Astrocyte (in vitro differentiated cells and primary cell): ENCODE data around the gene RAPGEF2. TPM values are rescaled to one million over a fixed set of nuclear protein-coding genes. Genes with fewer than 3 reads are reported as not detected.

Experiments
- DNase-seq: peaks from one replicate; pipeline ENCODE4 v3.0.0-alpha.2; 2010; ENCODE audit warnings: low read depth
- FAIRE-seq: peaks from 2 replicates; lab custom pipeline; 2011; peaks lifted over from hg19 to GRCh38; lab: Jason Lieb, UNC
- H2AFZ ChIP-seq: 2 replicates; pipeline ENCODE4 v1.6.0; 2012; ENCODE audit warnings: low read depth, low read length, inconsistent platforms
- H3K27ac ChIP-seq: 2 replicates; pipeline ENCODE4 v1.5.1; 2011; ENCODE audit warnings: low read depth, low read length, inconsistent platforms
- H3K27me3 ChIP-seq: 2 replicates; pipeline ENCODE4 v1.6.0; 2011; ENCODE audit warnings: low read length, inconsistent platforms; ENCODE audit not compliant: insufficient read depth
- H3K36me3 ChIP-seq: 2 replicates; pipeline ENCODE4 v1.5.1; 2011; ENCODE audit warnings: low read length, inconsistent platforms; ENCODE audit not compliant: insufficient read depth
- H3K4me1 ChIP-seq: 2 replicates; pipeline ENCODE4 v1.5.1; 2011; ENCODE audit warnings: low read length, inconsistent platforms; ENCODE audit not compliant: insufficient read depth
- H3K4me2 ChIP-seq: 2 replicates; pipeline ENCODE4 v1.6.0; 2012; ENCODE audit warnings: low read length, inconsistent platforms
- H3K4me3 ChIP-seq: 2 replicates; pipeline ENCODE4 v1.5.1; 2011; ENCODE audit warnings: low read depth, mild to moderate bottlenecking, low read length, inconsistent platforms; ENCODE audit not compliant: insufficient read depth
- H3K79me2 ChIP-seq: 2 replicates; pipeline ENCODE4 v1.6.0; 2012; ENCODE audit warnings: mild to moderate bottlenecking, low read length, inconsistent platforms; ENCODE audit not compliant: insufficient read depth
- H3K9ac ChIP-seq: 2 replicates; pipeline ENCODE4 v1.6.0; 2012; ENCODE audit warnings: mild to moderate bottlenecking, low read length, inconsistent platforms
- H3K9me3 ChIP-seq: 2 replicates; pipeline ENCODE4 v1.5.1; 2012; ENCODE audit warnings: low read depth, mild to moderate bottlenecking, low read length, inconsistent platforms; ENCODE audit not compliant: insufficient read depth
- H4K20me1 ChIP-seq: 2 replicates; pipeline ENCODE4 v1.6.0; 2012; ENCODE audit warnings: low read length, inconsistent platforms; ENCODE audit not compliant: insufficient read depth
- H3K27ac Mint-ChIP-seq: one replicate; pipeline ENCODE4 v1.8.0; 2021; ENCODE audit warnings: mild to moderate bottlenecking, mixed read lengths; ENCODE audit not compliant: unreplicated experiment
- H3K27me3 Mint-ChIP-seq: one replicate; pipeline ENCODE4 v1.8.0; 2021; ENCODE audit warnings: low read depth, mixed read lengths; ENCODE audit not compliant: unreplicated experiment
- H3K36me3 Mint-ChIP-seq: one replicate; pipeline ENCODE4 v1.8.0; 2021; ENCODE audit warnings: low read depth, mixed read lengths; ENCODE audit not compliant: unreplicated experiment
- H3K4me1 Mint-ChIP-seq: one replicate; pipeline ENCODE4 v1.8.0; 2021; ENCODE audit warnings: low read depth, mixed read lengths; ENCODE audit not compliant: unreplicated experiment
- H3K4me3 Mint-ChIP-seq: one replicate; pipeline ENCODE4 v1.8.0; 2021; ENCODE audit warnings: mild to moderate bottlenecking, moderate library complexity, mixed read lengths; ENCODE audit not compliant: unreplicated experiment
- H3K9me3 Mint-ChIP-seq: one replicate; pipeline ENCODE4 v1.8.0; 2021; ENCODE audit warnings: mild to moderate bottlenecking, mixed read lengths; ENCODE audit not compliant: unreplicated experiment
- EZH2 ChIP-seq: IDR thresholded peaks from 2 replicates; pipeline ENCODE4 v1.6.1; 2012; ENCODE audit warnings: mild to moderate bottlenecking, low read length, inconsistent platforms; ENCODE audit not compliant: insufficient read depth
- total RNA-seq: library from RNA; stranded (reverse); gene quantifications from 2 replicates; pipeline ENCODE4 v1.2.1, GENCODE V29; 2021
- TF ChIP-seq, protein P1 (sequence below): IDR thresholded peaks from 2 replicates; pipeline ENCODE4 v1.5.1; 2011; ENCODE audit warnings: low read depth, mild to moderate bottlenecking, inconsistent platforms, low read length, moderate library complexity; ENCODE audit not compliant: insufficient read depth

RAPGEF2 gene
- total RNA-seq, 1 donor from 2014 or later: 59.0 TPM

DNA sequence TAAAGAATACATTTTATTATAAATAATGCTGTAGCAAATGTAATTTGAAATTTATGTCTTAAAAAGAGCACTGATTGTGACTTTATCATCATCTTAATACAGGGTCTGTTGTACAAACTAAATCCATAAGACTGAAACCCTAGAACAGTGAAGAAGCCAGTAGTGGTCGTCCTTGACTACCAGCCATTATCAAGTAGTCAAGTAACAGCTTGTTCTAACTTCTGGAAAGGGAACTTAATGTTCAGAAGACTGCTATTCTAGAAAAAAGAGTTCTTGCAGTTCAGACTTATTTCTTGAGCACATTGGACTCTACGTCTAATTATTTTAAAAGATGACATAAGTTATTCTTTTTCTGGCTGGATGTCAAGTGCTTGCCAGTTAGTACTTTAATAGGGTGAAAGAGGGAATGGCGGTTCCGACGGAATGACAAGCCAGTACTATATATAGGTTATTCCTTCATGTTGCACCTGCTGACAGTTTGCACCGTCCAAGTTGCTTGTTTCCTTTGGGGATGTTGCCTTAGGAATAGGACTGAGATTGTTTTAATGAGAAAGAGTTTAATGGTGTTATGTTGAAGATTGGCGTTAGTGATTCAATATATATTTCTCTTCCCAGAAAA, 109.9 kb downstream of the RAPGEF2 start:
- Mint-ChIP-seq H3K27ac (no peak overlapping the region), H3K36me3 (no peaks in the 10 kb centered on the region), H3K9me3 (no peaks in the 10 kb centered on the region), H3K4me3 (no peak overlapping the region), H3K27me3 (no peaks in the 10 kb centered on the region), H3K4me1 (peaks cover 2% of the 10 kb centered on the region)
- no peaks in the 10 kb centered on the region for H3K27me3 ChIP-seq
- H3K27ac ChIP-seq: no peak overlapping the region
- H3K4me2 ChIP-seq: no peak overlapping the region
- H3K36me3 ChIP-seq: peaks cover 3% of the 10 kb centered on the region
- H2AFZ ChIP-seq: no peak overlapping the region
- no peak overlapping the region for H3K9ac ChIP-seq
- peaks cover 14% of the 10 kb centered on the region for H4K20me1 ChIP-seq
- H3K9me3 ChIP-seq: no peaks in the 10 kb centered on the region
- TF ChIP-seq EZH2: no peak
- TF ChIP-seq, protein P1, sequence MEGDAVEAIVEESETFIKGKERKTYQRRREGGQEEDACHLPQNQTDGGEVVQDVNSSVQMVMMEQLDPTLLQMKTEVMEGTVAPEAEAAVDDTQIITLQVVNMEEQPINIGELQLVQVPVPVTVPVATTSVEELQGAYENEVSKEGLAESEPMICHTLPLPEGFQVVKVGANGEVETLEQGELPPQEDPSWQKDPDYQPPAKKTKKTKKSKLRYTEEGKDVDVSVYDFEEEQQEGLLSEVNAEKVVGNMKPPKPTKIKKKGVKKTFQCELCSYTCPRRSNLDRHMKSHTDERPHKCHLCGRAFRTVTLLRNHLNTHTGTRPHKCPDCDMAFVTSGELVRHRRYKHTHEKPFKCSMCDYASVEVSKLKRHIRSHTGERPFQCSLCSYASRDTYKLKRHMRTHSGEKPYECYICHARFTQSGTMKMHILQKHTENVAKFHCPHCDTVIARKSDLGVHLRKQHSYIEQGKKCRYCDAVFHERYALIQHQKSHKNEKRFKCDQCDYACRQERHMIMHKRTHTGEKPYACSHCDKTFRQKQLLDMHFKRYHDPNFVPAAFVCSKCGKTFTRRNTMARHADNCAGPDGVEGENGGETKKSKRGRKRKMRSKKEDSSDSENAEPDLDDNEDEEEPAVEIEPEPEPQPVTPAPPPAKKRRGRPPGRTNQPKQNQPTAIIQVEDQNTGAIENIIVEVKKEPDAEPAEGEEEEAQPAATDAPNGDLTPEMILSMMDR: no peak
- FAIRE-seq: no peak
- no peak overlapping the region for H3K4me3 ChIP-seq
- DNase-seq: no peak
- peaks cover 43% of the 10 kb centered on the region for H3K79me2 ChIP-seq
- no peaks in the 10 kb centered on the region for H3K4me1 ChIP-seq

DNA sequence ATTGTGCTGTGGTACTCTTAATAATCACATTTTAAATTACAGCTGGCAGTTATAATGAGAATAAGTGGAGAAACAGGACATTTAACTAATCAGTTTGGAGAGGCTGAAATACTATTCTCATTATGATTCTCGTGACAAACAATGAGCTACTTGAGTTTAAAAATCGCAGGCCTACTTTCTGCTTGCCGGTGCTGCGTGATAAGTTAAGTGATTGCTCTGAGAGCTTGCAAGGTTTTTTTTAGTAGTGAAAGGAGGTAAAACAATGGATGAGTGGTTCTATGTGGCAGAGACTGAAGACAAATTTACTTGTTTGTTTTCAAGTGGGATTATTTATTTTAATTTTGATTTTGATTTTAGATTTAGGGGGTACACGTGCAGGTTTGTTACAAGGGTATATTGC, 114.0 kb downstream of the RAPGEF2 start:
- no peak overlapping the region for H3K4me3 Mint-ChIP-seq
- FAIRE-seq: no peak
- peaks cover 30% of the 10 kb centered on the region for H4K20me1 ChIP-seq
- DNase-seq: no peak
- peaks cover 2% of the 10 kb centered on the region for H3K36me3 Mint-ChIP-seq
- no peaks in the 10 kb centered on the region for H3K36me3 ChIP-seq
- H3K27me3 Mint-ChIP-seq: no peaks in the 10 kb centered on the region
- no peak overlapping the region for H3K4me3 ChIP-seq
- no peak overlapping the region for H3K4me2 ChIP-seq
- no peak overlapping the region for H3K9ac ChIP-seq
- H3K4me1 Mint-ChIP-seq: peaks cover 20% of the 10 kb centered on the region
- no peak overlapping the region for H3K27ac ChIP-seq
- H3K79me2 ChIP-seq: peaks cover 64% of the 10 kb centered on the region
- no peaks in the 10 kb centered on the region for H3K9me3 ChIP-seq
- H2AFZ ChIP-seq: no peak overlapping the region
- H3K4me1 ChIP-seq: no peaks in the 10 kb centered on the region
- TF ChIP-seq, protein P1: no peak
- TF ChIP-seq EZH2: no peak
- H3K27me3 ChIP-seq: no peaks in the 10 kb centered on the region
- H3K27ac Mint-ChIP-seq: no peak overlapping the region
- H3K9me3 Mint-ChIP-seq: no peaks in the 10 kb centered on the region

DNA sequence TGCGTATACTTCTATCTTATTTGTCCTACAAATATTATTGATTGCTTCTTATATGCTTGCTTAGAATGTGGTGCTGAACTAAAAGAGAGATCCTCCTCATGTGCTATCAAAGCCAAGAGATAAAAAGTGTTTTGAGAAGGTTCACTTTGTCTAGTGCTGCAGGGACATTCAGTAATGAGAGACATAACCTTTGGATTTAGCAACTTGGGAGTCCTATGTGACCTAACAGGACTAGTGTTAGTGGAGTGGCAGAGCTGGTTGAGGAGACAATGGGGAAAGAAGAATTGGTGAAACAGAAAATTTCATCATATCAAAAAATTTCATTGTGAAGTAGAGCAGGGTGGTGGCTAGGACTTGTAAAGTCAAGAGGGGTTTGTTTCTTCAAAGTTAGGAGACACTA, 117.0 kb downstream of the RAPGEF2 start:
- H3K36me3 ChIP-seq: no peaks in the 10 kb centered on the region
- H3K4me1 ChIP-seq: no peaks in the 10 kb centered on the region
- no peaks in the 10 kb centered on the region for H3K27me3 ChIP-seq
- no peak overlapping the region for H2AFZ ChIP-seq
- no peak overlapping the region for H3K4me2 ChIP-seq
- FAIRE-seq (no peak), DNase-seq (no peak)
- Mint-ChIP-seq H3K27ac (no peak overlapping the region), H3K9me3 (no peaks in the 10 kb centered on the region), H3K4me1 (peaks cover 26% of the 10 kb centered on the region), H3K36me3 (peaks cover 2% of the 10 kb centered on the region), H3K27me3 (no peaks in the 10 kb centered on the region), H3K4me3 (no peak overlapping the region)
- H3K9ac ChIP-seq: no peak overlapping the region
- no peak overlapping the region for H3K4me3 ChIP-seq
- TF ChIP-seq, protein P1: no peak
- TF ChIP-seq EZH2: no peak
- no peaks in the 10 kb centered on the region for H3K9me3 ChIP-seq
- H4K20me1 ChIP-seq: peaks cover 28% of the 10 kb centered on the region
- H3K79me2 ChIP-seq: peaks cover 72% of the 10 kb centered on the region
- no peak overlapping the region for H3K27ac ChIP-seq
